Prostate gland (tissue), 2 donors: ENCODE results near the gene AIF1L. TPM values are rescaled to one million over a fixed set of nuclear protein-coding genes. Genes with fewer than 3 reads are reported as not detected.
A peak's percentile ranks its signal among the peaks of the same experiment; 100 is the strongest.
"Not testable (repeated sequence)": the region's sequence is repeated elsewhere in the genome, so short reads cannot be mapped to it uniquely, and the experiment has no call there.

Experiments
- DNase-seq: peaks from one replicate; pipeline ENCODE4 v3.0.0-alpha.2; 2019; ENCODE audit warnings: low spot score
- H3K27ac ChIP-seq, 2 donors: fragments of 200-600 bp; sonication (generic); 2 replicates each; pipeline ENCODE4 v1.5.1; 2017 to 2019
- H3K27me3 ChIP-seq: fragments of 200-600 bp; sonication (generic); replicated peaks from 2 replicates; pipeline ENCODE4 v1.5.1; 2019; ENCODE audit not compliant: insufficient read depth
- H3K36me3 ChIP-seq, 2 donors: fragments of 200-600 bp; sonication (generic); 1 replicate in 1 of 2; 2 replicates in 1 of 2; pipeline versions ENCODE4 v1.5.1 to v1.8.1; 2017 to 2019
- H3K4me1 ChIP-seq: fragments of 200-600 bp; sonication (generic); replicated peaks from 2 replicates; pipeline ENCODE4 v1.5.1; 2019
- H3K4me3 ChIP-seq, 2 donors: fragments of 200-600 bp; sonication (generic); 2 replicates each; pipeline ENCODE4 v1.5.1; 2017 to 2019
- H3K9me3 ChIP-seq: fragments of 200-600 bp; sonication (generic); 2 replicates; pipeline ENCODE4 v1.5.1; 2017
- POLR2A ChIP-seq: fragments of 450-650 bp; IDR thresholded peaks from one replicate; pipeline ENCODE4 v1.6.1; 2016; ENCODE audit warnings: antibody characterized with exemption, mild to moderate bottlenecking
- POLR2AphosphoS5 ChIP-seq: sonication (generic); formaldehyde crosslinking; IDR thresholded peaks from one replicate; pipeline ENCODE4 v1.6.1; 2017; ENCODE audit warnings: antibody characterized with exemption
- WGBS: methylation state at CpG from one replicate; pipeline ENCODE4 v1.1.5; 2018; 5-methylcytosine and 5-hydroxymethylcytosine counted together
- intact Hi-C: fragments of 100-400 bp; cut with DNase I; formaldehyde crosslinking; loops from one replicate; pipeline ENCODE4 v1.14.2; 2022
- total RNA-seq, 2 donors: library from RNA; depleted of rRNA; stranded (reverse); fragments of >200 nt; gene quantifications; one replicate each; pipeline ENCODE4 v1.1.0, GENCODE V29; 2016
- TF ChIP-seq, protein P1 (sequence below), 4 experiments: fragments of 200-600 bp in 2 of 4; fragments of 450-650 bp in 2 of 4; sonication (generic) in 2 of 4; IDR thresholded peaks; 1 replicate in 3 of 4; 2 replicates in 1 of 4; pipeline ENCODE4 v1.5.1; 2016 to 2019; ENCODE audit warnings: antibody characterized with exemption in 4 of 4, mild to moderate bottlenecking in 2 of 4, moderate library complexity in 2 of 4

Gene AIF1L
- total RNA-seq, 2 donors from 2014 or later, result 3.6 to 18.4 TPM

DNA sequence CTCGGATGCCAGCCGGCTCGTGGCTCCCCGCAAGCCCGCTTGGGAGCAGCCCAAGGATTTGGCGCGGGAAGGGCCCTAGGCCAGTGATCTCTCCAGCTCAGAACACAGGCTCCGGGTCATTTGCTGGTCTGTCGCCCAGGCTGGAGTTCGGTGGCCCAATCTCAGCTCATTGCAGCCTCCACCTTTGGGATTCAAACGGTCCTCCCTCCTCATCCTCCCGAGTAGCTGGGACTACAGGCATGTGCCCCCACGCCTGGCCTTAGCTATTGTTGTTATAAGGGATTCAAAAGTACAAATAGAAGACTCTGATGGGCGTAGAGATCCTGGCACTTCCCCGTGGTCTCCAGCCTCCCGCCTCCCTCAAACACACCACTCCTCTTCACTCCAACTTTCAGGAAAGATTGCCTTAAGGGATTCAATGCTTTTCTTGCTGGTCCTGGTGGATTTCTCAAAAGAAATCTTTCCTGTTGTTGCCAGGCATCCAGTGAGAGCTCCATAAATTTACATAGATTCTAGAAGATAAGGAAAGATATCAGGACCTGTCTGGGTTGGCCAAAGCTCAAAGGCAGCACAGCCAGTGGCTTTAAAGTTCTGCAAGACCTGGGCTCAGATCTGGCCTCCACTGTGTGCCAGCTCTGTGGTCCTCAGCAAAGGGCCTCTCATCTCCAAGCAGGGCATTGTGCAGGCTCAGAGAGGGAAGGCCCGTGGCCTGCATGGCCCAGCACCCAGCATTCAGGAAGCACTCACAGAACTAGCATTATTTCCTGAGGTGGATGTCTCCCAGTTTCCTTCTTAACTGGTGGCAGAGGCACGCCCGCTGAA, 1.0 kb downstream of the AIF1L start:
- no peak for DNase-seq
- intact Hi-C loops, result no loop called here
- TF ChIP-seq, protein P1, sequence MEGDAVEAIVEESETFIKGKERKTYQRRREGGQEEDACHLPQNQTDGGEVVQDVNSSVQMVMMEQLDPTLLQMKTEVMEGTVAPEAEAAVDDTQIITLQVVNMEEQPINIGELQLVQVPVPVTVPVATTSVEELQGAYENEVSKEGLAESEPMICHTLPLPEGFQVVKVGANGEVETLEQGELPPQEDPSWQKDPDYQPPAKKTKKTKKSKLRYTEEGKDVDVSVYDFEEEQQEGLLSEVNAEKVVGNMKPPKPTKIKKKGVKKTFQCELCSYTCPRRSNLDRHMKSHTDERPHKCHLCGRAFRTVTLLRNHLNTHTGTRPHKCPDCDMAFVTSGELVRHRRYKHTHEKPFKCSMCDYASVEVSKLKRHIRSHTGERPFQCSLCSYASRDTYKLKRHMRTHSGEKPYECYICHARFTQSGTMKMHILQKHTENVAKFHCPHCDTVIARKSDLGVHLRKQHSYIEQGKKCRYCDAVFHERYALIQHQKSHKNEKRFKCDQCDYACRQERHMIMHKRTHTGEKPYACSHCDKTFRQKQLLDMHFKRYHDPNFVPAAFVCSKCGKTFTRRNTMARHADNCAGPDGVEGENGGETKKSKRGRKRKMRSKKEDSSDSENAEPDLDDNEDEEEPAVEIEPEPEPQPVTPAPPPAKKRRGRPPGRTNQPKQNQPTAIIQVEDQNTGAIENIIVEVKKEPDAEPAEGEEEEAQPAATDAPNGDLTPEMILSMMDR (IDR thresholded peaks at IDR 0.05), result no peak
- TF ChIP-seq POLR2AphosphoS5 (no peak), POLR2A (no peak)
- peak overlapping the region; percentile 36 to 52 for H3K4me3 ChIP-seq
- H3K27me3 ChIP-seq, result no peaks in the 10 kb centered on the region
- WGBS, result 35% methylated on average over 19 of the region's 19 CpGs
- no peaks in the 10 kb centered on the region for H3K36me3 ChIP-seq
- no peaks in the 10 kb centered on the region for H3K9me3 ChIP-seq
- H3K27ac ChIP-seq, result peak overlapping the region in 1 of 2 donors; percentile 54
- H3K4me1 ChIP-seq, result peaks cover 2% of the 10 kb centered on the region

DNA sequence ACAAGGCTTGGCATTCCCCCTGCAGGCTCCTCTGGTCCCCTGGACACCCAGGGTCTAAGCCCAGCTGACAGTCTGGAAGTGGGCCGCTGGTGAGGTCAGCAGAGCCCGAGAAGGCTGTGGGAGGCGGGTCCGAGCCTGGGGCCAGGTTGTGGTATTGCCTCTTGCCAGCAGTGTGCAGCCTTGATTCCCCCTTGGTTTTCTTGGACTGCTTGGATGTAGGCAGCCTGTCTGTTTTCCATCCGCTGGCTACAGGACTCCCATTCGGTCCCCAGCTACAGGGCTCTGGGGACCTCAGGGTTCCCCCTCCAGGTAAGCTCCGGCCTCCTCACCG, 1.6 kb downstream of the AIF1L start:
- WGBS, result 84% methylated on average over 7 of the region's 8 CpGs
- no peak for DNase-seq
- intact Hi-C loops, result no loop called here
- Histone ChIP-seq H3K4me1 (no peaks in the 10 kb centered on the region), H3K36me3 (no peaks in the 10 kb centered on the region), H3K4me3 (no peak overlapping the region), H3K27ac (no peak overlapping the region), H3K27me3 (no peaks in the 10 kb centered on the region), H3K9me3 (no peaks in the 10 kb centered on the region)
- TF ChIP-seq POLR2A (no peak), POLR2AphosphoS5 (no peak)

DNA sequence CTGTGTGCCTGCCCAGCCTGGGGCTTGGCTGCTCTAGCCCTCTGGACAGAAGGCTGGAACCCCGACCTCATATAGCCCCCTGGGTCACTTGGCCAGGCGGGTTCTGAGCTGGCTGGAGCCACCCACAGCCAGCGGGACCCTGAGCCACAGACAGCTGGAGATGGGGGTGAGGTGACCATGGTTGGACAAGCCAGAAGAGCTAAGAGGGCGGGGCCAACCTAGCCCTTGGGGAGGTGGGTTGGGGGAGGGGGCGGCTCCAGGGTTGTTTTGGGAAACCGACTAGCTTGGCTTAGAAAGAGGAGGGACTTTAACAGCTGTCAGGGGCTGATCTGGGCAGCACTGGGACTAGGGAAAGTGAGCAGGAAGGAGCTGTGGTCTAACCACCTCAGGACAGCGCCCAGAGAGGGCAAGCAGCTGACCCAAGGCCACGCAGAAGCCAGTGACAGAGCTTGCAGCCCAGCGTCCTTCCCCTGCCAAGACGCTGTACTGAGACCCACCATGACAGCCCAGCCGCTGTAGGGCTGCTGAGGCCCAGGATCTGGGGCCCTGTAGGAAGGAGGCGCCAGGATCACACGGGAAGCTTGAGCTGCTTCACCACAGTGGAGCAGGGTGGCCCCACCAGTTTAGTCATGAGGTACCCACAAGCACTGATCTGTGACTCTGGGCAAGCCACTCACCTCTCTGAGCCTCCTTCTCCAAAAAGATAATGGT, 2.2 kb downstream of the AIF1L start:
- no peaks in the 10 kb centered on the region for H3K27me3 ChIP-seq
- no peaks in the 10 kb centered on the region for H3K4me1 ChIP-seq
- WGBS, result 82% methylated on average over 13 of the region's 13 CpGs
- H3K27ac ChIP-seq, result no peak overlapping the region
- DNase-seq, result no peak
- H3K9me3 ChIP-seq, result no peaks in the 10 kb centered on the region
- no peaks in the 10 kb centered on the region for H3K36me3 ChIP-seq
- intact Hi-C loops, result no loop called here
- TF ChIP-seq POLR2A (no peak), POLR2AphosphoS5 (no peak)
- TF ChIP-seq, protein P1 (IDR thresholded peaks at IDR 0.05), result no peak
- H3K4me3 ChIP-seq, result no peak overlapping the region

- Histone ChIP-seq H3K9me3 (no peaks in the 10 kb centered on the region), H3K4me3 (no peak overlapping the region), H3K27me3 (no peaks in the 10 kb centered on the region), H3K36me3 (no peaks in the 10 kb centered on the region), H3K27ac (no peak overlapping the region), H3K4me1 (no peaks in the 10 kb centered on the region)
- DNase-seq, result no peak
- TF ChIP-seq POLR2A, result no peak
- no peak for TF ChIP-seq POLR2AphosphoS5
- TF ChIP-seq, protein P1 (IDR thresholded peaks at IDR 0.05), result no peak
- WGBS, result 86% methylated on average over 8 of the region's 8 CpGs
- intact Hi-C loops, result no loop called here
These were observed 2.8 kb downstream of the AIF1L start for GRCh38 chr9:131099102-131099606.

DNA sequence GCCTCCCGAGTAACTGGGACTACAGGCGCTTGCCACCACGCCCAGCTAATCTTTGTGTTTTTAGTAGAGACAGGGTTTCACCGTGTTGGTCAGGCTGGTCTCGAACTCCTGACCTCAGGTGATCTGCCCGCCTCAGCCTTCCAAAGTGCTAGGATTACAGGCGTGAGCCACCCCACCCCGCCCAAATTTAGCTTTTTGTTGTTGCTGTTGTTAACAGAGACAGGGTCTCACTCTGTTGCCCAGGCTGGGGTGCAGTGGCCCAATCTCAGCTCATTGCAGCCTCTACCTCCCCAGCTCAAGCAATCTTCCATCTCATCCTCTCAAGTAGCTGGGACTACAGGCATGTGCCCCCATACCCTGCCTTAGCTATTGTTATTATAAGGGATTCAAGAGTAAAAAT, 3.5 kb downstream of the AIF1L start:
- H3K27me3 ChIP-seq, H3K4me1 ChIP-seq, H3K27ac ChIP-seq, H3K36me3 ChIP-seq, H3K9me3 ChIP-seq, intact Hi-C loops, H3K4me3 ChIP-seq, DNase-seq: not testable (repeated sequence)
- WGBS, result 98% methylated on average over 8 of the region's 8 CpGs
